Naive thymus-derived CD8-positive, alpha-beta T cell (primary cell): ENCODE measurements around the gene PCED1B. TPM values are rescaled to one million over a fixed set of nuclear protein-coding genes. Genes with fewer than 3 reads are reported as not detected.

Experiments
- microRNA-seq: library from miRNA; unstranded; fragments of <30 nt; microRNA quantifications from one replicate; pipeline ENCODE4 v1.2.0, GENCODE V29; 2022; ENCODE audit warnings: borderline microRNAs expressed
- polyA plus RNA-seq, 3 donors: library from polyadenylated mRNA; unstranded; fragments of 300-500 nt; fragmentation: Illumina TruSeq; gene quantifications; one replicate each; pipeline ENCODE4 v1.2.3, GENCODE V29; 2021
- total RNA-seq, 8 experiments: library from RNA in 2 of 8; stranded (reverse) in 2 of 8; gene quantifications; one replicate each; pipeline ENCODE4 v1.2.3 and lab custom pipeline; 2021 to 2026

Gene PCED1B
- total and polyA plus RNA-seq, 5 experiments from 2014 or later, result 54.9 to 163 (median 83.9) TPM

Small RNAs within 50 kb of the gene (microRNA-seq; reads per million reads assigned to microRNA genes)
- not detected for gene MIR4698

Other genes with a start within 250 kb of the PCED1B start
- gene AMIGO2, start 338 bp downstream of the PCED1B start, total RNA-seq, result 10 to 100 TPM; 26.6 to 28.3 TPM
- gene AMIGO2, start 338 bp downstream of the PCED1B start, polyA plus RNA-seq, result 10 to 100 TPM; 28.6 to 53.3 (median 41.1) TPM